MG63 (cell line): Measurements from ENCODE around the gene ARAP1. TPM values are rescaled to one million over a fixed set of nuclear protein-coding genes. Genes with fewer than 3 reads are reported as not detected.
A peak's percentile ranks its signal among the peaks of the same experiment; 100 is the strongest.

Experiments
- DNase-seq: peaks from one replicate; pipeline ENCODE4 v3.0.0-alpha.2; 2020
- H3K27me3 ChIP-seq: fragments of 250-450 bp; sonication (Bioruptor Pico); 2 replicates; pipeline ENCODE4 v1.5.1; 2020; ENCODE audit warnings: mild to moderate bottlenecking, moderate library complexity
- H3K36me3 ChIP-seq: fragments of 250-450 bp; sonication (Bioruptor Pico); 2 replicates; pipeline ENCODE4 v1.5.1; 2020; ENCODE audit warnings: mild to moderate bottlenecking, moderate library complexity
- H3K4me3 ChIP-seq: fragments of 250-450 bp; sonication (Bioruptor Pico); 2 replicates; pipeline ENCODE4 v1.5.1; 2020; ENCODE audit warnings: mild to moderate bottlenecking, moderate library complexity
- H3K9me3 ChIP-seq: fragments of 250-450 bp; sonication (Bioruptor Pico); 2 replicates; pipeline ENCODE4 v1.5.1; 2020; ENCODE audit warnings: mild to moderate bottlenecking, moderate library complexity
- total RNA-seq: library from RNA; depleted of rRNA; stranded (reverse); fragments of >200 nt; shearing (Covaris generic); gene quantifications from 2 replicates; pipeline ENCODE4 v1.2.3, GENCODE V29; 2014; ENCODE audit warnings: low replicate concordance

Gene ARAP1
- total RNA-seq, 1 experiment from 2014 or later = 55.6 TPM

DNA sequence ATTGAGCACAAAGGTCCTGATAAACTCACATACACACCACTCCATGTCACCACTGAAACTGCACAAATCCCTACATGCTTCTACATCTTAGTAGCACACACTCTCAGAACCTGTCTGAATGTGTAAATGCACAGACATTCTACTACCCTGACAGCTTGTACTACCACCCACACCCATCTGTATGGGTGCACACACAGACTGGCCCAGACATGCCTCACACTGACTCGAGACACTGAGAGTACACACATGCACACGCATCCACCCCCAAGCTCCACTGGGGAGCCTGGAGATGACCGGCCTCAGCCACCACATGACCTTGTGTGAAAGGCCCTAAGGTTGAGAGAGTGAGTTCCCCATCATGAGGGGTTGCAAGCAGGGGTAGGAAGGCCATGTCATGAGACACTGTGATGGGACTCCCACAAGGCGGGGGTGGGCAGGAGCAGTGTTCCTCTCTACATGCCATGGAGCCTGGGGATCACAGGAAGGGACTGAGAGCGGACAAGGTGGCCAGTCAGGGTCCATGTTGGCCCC, 28.1 kb downstream of the ARAP1 start:
- Histone ChIP-seq H3K27me3 (no peaks in the 10 kb centered on the region), H3K36me3 (no peaks in the 10 kb centered on the region; the same call in 1 of the 2 replicates), H3K4me3 (no peak overlapping the region), H3K9me3 (no peaks in the 10 kb centered on the region)
- DNase-seq = no peak

DNA sequence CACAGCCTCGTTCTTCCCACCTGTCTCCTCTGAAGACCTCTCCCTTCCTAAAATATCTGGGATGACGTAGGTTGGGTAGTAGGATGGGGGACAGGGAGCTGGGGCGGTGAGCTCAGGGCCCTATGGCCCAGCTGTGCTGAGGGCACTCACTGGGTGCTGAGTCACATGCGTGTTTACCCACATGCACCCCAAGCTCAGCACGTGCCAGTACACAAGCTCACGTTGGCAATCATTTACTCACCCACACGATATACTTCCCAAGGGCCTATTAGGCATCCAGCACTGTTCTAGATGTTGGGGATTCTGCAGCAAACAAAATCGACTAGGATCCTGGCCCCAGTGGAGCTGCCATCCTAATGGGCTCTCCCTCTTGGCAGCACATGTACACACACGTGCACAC, 28.7 kb downstream of the ARAP1 start:
- no peak for DNase-seq

GRCh38 chr11:72722050-72722748, 30.0 kb downstream of the ARAP1 start:
- H3K4me3 ChIP-seq = peak overlapping the region; percentile 34

More for the DNA sequence above, 28.7 kb downstream of the ARAP1 start:
- H3K36me3 ChIP-seq = no peaks in the 10 kb centered on the region; the same call in 1 of the 2 replicates
- H3K9me3 ChIP-seq = no peaks in the 10 kb centered on the region
- no peak overlapping the region for H3K4me3 ChIP-seq
- no peaks in the 10 kb centered on the region for H3K27me3 ChIP-seq

DNA sequence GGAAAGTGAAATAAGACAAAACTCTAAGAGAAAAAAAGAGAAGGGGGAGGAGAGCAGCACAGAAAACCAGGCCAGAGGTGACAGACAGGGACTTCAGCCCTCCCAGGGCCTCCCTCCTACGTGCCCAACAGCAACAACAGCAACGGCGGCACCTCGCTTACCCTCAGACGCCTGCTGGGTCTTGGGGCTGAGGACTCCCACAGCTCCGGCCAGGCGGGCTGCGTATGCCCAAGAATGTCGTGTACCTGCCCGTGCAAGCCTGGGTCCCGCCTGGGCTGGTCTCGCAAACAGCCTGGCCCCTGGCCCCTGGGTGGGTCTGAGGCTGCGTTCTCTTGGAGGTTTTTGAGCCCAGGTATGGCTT, 30.5 kb downstream of the ARAP1 start:
- Histone ChIP-seq H3K27me3 (no peaks in the 10 kb centered on the region), H3K4me3 (peak overlapping the region; percentile 34), H3K9me3 (no peaks in the 10 kb centered on the region), H3K36me3 (no peaks in the 10 kb centered on the region; the same call in none of the 2 replicates)
- DNase-seq = no peak

More at GRCh38 chr11:72722050-72722748, 30.0 kb downstream of the ARAP1 start:
- DNase-seq = peak; percentile 83
- no peaks in the 10 kb centered on the region for H3K27me3 ChIP-seq
- no peaks in the 10 kb centered on the region; the same call in none of the 2 replicates for H3K36me3 ChIP-seq
- H3K9me3 ChIP-seq = no peaks in the 10 kb centered on the region

GRCh38 chr11:72721276-72721675, 30.9 kb downstream of the ARAP1 start:
- no peak for DNase-seq
- H3K27me3 ChIP-seq = no peaks in the 10 kb centered on the region
- H3K9me3 ChIP-seq = no peaks in the 10 kb centered on the region
- H3K4me3 ChIP-seq = no peak overlapping the region
- no peaks in the 10 kb centered on the region; the same call in none of the 2 replicates for H3K36me3 ChIP-seq

DNA sequence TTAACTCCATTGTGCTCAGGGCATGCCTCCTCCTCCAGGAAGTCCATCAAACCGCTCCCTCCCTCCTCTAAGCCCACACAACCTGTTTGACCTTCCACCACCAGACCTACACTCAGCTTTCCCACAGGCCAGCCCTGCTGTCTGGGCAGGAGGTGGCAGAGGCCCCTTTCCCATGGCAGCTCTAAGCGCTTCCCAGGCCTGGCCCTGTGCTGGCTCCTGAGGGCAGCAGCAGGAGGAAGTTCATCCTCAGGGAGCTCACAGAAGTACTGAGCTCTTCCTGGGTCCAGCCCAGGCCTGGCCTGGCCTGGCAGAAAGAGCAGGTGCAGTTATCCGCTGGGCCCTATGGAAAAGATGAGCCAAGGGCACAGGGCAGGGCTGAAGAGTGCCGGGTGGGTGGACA, 31.4 kb downstream of the ARAP1 start:
- Histone ChIP-seq H3K36me3 (no peaks in the 10 kb centered on the region; the same call in none of the 2 replicates), H3K4me3 (no peak overlapping the region), H3K27me3 (no peaks in the 10 kb centered on the region), H3K9me3 (no peaks in the 10 kb centered on the region)
- DNase-seq = no peak

- DNase-seq = no peak
- H3K36me3 ChIP-seq = no peaks in the 10 kb centered on the region; the same call in none of the 2 replicates
- H3K4me3 ChIP-seq = no peak overlapping the region
- no peaks in the 10 kb centered on the region for H3K9me3 ChIP-seq
- no peaks in the 10 kb centered on the region for H3K27me3 ChIP-seq
Measured at GRCh38 chr11:72720047-72720446, 32.2 kb downstream of the ARAP1 start.

DNA sequence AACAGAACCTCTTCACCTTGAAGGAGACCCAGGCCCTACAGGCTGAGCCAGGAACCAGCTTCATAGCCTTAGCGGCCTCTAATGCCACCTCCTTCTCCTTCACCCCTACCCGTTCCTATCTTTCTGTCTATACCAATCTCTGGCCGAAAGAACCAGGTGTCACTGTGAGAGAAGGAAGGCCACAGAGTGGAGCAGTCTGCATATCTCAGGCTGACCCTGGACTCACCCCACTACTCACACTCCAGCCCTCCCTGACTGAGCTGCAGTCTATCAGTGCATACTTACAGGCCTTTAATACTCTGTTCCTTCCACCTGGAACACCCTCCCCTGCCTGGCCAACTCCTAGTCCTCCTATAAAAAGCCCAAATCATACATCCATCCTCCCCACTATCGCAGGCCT, 32.7 kb downstream of the ARAP1 start:
- Histone ChIP-seq H3K9me3 (no peaks in the 10 kb centered on the region), H3K4me3 (no peak overlapping the region), H3K27me3 (no peaks in the 10 kb centered on the region), H3K36me3 (no peaks in the 10 kb centered on the region; the same call in none of the 2 replicates)
- no peak for DNase-seq

GRCh38 chr11:72719144-72719543, 33.1 kb downstream of the ARAP1 start:
- H3K4me3 ChIP-seq = no peak overlapping the region
- no peaks in the 10 kb centered on the region for H3K9me3 ChIP-seq
- H3K27me3 ChIP-seq = no peaks in the 10 kb centered on the region
- DNase-seq = no peak
- H3K36me3 ChIP-seq = no peaks in the 10 kb centered on the region; the same call in 1 of the 2 replicates

DNA sequence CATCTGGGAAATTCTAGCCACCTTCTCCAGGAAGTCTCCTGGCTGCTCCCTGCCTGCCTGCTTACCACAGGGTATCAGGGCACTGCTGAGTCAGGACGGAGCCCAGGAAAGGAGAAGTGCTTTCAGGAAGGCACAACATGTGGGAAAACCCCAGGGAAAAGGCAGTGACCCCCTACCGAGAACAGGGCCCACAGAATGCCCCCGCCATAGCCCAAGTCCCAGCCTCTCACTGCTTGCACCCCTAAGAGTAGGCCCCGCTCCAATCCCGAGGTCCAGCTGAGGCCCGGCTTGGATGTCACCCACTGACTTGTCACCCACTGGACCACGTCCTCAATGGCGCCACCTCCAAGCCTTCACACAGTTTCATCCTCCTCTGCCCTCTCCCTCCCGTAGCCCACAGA, 34.1 kb downstream of the ARAP1 start:
- no peak overlapping the region for H3K4me3 ChIP-seq
- H3K27me3 ChIP-seq = no peaks in the 10 kb centered on the region
- H3K9me3 ChIP-seq = no peaks in the 10 kb centered on the region
- no peaks in the 10 kb centered on the region; the same call in 1 of the 2 replicates for H3K36me3 ChIP-seq
- DNase-seq = no peak

DNA sequence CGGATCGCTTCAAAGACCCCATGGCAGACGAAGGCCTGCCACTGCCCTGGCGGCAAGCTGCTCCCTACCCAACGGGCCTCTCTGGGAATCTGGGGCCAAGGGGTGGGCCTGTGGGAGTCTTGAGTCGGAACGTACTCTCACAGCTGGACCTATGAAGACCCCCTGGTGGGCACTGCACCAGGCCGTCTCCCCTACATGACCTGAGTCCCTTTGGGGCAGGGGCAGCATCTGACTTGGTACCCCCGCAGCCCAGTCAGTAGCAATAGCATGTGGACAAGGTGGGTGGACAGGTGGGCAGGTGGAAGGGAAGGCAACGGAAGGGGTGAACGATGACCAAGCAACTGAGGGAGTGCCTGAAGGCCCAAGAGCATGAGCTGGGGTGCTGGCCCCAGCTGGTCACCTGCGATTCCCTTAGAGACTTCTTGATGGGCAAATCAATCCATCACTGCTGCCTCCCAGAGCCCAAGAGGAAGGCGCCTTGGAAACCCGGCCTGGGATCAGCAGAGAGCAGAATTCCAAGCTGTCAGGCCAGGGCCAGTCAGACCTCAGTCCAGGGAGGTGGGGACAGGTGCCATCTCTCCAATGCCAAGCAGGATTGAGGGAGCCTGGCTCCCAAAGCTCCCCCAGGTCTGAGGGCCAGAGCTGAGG, 35.3 kb downstream of the ARAP1 start:
- Histone ChIP-seq H3K9me3 (no peaks in the 10 kb centered on the region), H3K4me3 (no peak overlapping the region), H3K27me3 (no peaks in the 10 kb centered on the region), H3K36me3 (no peaks in the 10 kb centered on the region; the same call in 1 of the 2 replicates)
- no peak for DNase-seq

DNA sequence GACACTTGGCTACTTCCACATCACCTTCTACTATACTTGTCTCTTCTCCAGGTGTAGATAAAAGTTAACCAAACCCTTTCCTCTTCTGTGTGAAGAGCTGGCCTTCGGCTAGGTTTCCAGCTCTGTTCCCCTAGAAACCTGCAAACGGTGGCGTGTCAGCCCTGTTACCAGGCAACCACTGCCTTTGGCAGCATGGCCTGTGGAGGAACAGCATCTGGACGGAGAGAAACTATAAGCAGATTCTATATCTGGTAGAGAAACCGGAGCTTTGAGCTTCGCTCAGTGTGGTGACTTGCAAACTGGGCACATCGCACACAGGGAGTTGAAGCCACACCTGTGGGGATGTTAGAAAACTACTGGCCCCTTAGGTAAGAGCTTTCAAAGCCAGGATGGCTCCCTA, 35.9 kb downstream of the ARAP1 start:
- no peak for DNase-seq
- no peaks in the 10 kb centered on the region; the same call in 1 of the 2 replicates for H3K36me3 ChIP-seq
- H3K4me3 ChIP-seq = no peak overlapping the region

DNA sequence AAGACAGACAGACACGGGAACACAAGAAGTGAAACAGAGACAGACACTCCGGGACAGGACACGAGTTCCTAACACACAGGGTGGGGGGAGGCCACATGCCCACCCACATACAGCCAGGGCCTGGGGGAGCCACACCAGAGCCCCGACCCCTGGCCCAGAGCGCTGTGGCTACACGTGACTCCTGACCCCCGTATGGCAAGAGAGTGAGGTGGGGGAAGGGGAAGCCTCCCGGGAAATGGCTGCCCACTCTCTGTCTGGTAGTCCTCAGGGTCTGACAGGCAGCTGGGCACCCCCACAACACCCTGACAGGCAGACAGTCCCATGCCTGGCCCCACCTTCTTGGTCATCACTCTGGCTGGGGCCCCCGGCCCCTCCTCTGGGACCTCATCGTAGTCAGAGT, 39.4 kb downstream of the ARAP1 start:
- no peak overlapping the region for H3K4me3 ChIP-seq
- no peak for DNase-seq
- no peaks in the 10 kb centered on the region for H3K27me3 ChIP-seq
- no peaks in the 10 kb centered on the region for H3K9me3 ChIP-seq
- H3K36me3 ChIP-seq = no peaks in the 10 kb centered on the region; the same call in 1 of the 2 replicates

More for the DNA sequence above, 35.9 kb downstream of the ARAP1 start:
- Histone ChIP-seq H3K9me3 (no peaks in the 10 kb centered on the region), H3K27me3 (no peaks in the 10 kb centered on the region)

DNA sequence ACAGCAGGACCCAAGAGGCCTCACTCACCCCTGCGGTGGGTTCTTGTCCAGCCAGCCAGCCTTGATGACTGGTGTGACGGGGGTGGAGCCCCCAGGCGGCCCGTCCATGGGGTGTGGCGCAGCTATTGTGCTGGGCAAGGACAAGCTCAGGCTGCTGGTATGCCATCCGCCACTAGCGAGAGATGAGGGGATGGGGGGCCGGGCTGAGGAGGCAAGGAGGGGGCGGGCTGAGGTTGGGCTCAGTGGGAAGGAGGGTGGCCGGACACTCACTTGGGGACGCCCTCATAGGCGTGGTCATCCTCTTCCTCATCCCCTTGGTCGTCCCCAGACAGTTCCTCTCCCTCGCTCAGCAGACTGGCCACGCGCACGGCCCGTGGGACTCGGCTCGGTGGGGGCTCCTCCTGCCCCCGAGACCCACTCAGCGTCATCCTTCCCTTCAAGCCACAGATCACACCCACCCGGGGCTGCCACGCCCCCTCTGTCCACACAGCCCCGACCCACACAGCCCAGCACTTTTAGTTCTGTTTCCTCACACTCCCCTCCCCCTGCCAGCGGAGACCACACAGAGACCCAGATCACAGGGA, 39.9 kb downstream of the ARAP1 start:
- no peaks in the 10 kb centered on the region for H3K9me3 ChIP-seq
- H3K27me3 ChIP-seq = no peaks in the 10 kb centered on the region
- DNase-seq = no peak
- no peaks in the 10 kb centered on the region for H3K36me3 ChIP-seq
- H3K4me3 ChIP-seq = no peak overlapping the region

- no peaks in the 10 kb centered on the region for H3K27me3 ChIP-seq
- DNase-seq = no peak
- no peak overlapping the region for H3K4me3 ChIP-seq
- H3K9me3 ChIP-seq = no peaks in the 10 kb centered on the region
- H3K36me3 ChIP-seq = no peaks in the 10 kb centered on the region
Measured at GRCh38 chr11:72711141-72711540, 41.1 kb downstream of the ARAP1 start.

DNA sequence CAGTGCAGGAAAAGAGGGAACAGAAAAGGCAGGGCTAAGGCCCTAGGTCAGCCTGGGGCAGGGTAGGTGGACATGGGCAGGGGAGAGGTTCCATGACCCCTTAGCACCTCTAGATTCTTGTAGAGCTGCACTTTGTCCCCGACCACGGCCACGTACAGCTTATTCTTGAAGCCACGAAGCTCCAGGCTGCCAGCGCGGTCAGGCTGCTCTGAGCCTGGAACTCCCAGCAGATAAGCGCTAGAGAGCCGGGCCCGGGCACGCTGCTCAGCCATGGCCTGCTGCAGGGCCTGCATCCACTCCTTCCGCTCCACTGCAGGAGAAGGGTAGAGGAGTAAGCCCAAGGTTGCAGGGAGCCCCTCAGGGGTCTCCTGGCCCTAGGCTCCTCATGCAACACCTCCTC, 41.9 kb downstream of the ARAP1 start:
- Histone ChIP-seq H3K36me3 (no peaks in the 10 kb centered on the region), H3K9me3 (no peaks in the 10 kb centered on the region), H3K27me3 (no peaks in the 10 kb centered on the region), H3K4me3 (no peak overlapping the region)
- DNase-seq = no peak
